ENCODE results near the gene CACNA1C.

Gene CACNA1C

DNA sequence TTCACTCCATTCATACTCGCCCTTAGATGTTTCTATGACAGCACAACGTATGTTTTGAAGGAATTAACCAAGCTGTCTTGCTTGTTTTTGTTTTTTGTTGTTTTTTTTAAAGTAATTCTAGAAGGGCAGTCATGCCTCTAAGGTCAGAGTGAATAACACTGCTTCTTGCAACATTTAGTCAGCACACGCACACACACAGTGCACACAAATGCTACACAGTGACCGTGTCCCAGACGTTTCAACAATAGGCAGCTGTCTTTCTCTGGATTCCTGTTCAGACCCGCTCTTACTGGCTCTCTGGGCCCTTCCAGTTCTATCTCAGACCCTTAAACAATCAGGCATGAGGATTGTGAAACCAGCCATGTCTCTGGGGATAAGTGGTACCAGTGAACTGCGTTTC is 391.0 kb downstream of the CACNA1C start:
- DNase-seq (ENCODE audit: low read depth in 2 of 2, low spot score in 1 of 2), result no peak

DNA sequence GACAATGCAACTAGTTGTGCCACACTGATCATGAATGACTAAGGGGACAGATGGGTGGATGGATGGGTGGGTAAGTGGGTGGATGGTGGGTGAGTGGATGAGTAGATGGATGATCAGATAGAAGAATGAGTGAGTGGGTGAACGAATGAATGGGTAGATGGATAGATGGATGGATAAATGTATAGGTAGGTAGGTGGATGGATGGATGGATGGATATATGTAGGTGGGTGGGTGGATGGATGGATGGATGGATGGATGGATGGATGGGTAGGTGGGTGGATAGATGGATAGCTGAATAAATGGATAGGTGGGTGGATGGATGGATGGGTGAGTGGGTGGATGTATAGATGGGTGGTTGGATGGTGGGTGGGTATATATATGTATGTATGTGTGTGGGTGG is 393.2 kb downstream of the CACNA1C start:
- no peak for DNase-seq (ENCODE audit: low read depth in 2 of 2, low spot score in 1 of 2)

DNA sequence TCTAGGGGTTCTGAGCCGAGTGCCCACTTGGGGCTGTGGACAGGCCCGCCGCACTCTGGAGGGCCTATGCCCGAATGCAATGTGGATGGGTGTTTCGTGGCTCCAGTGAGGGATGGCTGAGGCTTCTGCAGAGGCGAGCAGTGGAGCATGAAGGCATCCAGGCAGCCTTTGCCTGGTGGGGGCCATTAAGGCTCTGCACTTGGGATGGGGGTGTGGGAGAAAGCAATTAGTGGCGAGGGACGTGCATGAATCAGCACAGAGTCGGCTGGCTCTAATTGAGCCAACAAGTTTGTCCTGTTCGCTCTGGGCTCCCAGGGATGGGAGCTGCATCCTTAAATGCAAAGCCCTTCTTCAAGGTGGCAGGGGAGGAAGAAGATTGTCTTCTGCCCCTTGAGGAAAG is 395.1 kb downstream of the CACNA1C start:
- DNase-seq (ENCODE audit: low read depth in 2 of 2, low spot score in 1 of 2), result no peak

DNA sequence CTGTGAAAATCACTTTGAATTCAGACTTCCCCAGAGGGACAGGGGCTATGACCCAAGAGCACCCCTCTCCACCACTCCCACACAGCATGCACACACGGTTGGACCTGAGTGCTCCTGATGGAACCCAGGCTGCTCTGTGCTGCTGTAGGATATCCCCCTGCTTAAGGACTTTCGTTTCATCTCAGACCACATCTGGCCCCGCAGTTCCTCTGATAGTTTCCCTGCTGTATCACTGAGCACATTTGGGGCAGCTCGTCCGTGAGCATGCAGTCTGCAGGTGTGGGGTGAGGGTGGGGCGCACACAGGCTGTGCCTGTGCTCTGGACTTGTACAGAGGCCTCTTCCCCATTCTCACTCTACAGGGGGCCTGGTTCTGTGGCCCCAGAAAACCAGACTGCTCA is 396.8 kb downstream of the CACNA1C start:
- DNase-seq (ENCODE audit: low read depth in 2 of 2, low spot score in 1 of 2), result no peak

DNA sequence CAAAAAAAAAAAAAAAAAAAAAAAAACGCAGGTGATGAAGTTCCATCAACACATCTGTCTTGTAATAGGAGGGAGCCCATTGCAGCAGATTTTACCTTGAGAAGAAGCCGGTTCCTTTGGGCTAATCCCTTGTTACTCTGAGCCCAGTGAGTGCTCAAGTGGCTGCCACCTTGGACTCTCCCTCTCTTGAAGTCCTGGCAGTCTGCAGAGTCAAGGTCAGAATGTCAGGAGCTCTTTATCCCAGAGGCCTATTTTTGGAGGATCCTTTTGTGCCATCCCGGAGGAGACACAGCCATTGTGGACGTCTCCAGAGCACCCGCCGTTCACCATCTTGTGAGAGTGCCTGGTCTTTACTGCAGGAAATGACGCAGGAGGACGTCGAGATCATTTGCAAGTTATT is 397.8 kb downstream of the CACNA1C start:
- DNase-seq (ENCODE audit: low read depth in 2 of 2, low spot score in 1 of 2), result no peak

DNA sequence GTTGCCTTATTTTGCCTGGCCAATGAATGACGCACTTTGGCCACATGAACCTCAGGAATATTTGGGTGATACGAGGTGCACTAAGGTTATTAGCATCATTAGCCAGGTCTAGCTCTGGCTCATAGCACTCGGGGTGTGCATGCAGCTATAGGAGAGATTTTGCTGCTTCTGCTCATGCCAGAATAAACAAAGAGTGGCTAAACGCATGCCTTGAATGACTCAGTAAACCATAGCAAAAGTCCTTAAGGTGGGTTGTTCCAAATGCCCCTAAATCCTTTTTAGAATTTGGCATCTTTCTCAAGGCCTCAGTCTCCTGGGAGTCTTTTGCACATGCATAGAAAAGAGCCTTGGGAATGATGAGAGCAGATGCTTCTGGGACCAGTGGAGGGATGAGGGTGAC is 398.2 kb downstream of the CACNA1C start:
- no peak for DNase-seq (ENCODE audit: low read depth in 2 of 2, low spot score in 1 of 2)

DNA sequence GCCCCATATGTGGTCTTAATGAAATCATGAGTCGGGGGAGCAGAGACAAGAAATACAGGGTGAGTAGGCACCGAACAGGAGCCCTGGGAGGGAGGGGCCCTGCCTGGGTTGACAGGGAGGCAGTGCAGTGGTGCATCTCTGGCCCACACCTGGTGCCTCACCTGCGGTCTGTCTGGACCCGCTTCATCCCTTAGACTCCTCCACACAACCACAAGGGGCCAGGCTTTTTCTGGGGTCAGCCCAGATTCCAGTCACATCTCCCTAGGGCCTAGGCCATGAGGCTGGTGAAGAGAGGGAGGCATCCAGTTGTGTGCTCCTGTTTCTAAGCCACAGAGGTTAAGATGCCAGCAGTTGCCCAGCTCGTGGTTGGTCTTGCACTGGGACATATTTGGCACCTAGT is 398.7 kb downstream of the CACNA1C start:
- no peak for DNase-seq (ENCODE audit: low read depth in 2 of 2, low spot score in 1 of 2)

DNA sequence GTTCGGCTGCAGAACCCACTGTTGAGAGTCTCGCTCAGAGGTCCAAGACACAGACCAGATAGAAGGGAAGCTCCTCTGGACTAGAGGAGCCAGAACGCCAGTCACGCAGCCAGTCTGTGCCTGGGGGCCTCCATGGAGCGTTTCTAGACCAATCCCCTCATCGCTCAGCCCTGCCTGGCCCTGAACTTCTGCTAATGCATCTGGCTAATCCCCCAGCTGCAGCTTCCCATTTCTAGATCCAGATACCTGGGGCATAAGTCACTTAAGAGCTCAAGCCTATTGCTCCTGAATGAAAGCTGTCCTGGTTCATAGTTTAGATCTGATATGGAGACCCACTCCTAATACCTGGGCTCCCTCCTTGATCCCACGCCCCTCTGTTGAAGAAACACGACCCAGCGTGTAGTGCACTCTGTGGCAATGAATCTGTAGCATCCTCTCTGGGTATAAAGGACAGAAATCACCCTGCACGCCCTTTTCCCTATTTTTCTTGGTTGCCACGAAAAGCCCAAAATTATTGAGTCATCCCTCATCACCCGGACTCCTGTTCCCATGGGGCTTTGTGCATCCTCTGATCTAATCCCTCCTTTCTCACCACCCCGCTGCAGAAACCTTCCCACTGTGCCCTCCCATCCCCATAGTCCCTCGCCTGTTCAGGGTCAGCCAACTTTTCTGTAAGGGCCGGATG is 400.4 kb downstream of the CACNA1C start:
- DNase-seq (ENCODE audit: low read depth in 2 of 2, low spot score in 1 of 2), result no peak

DNA sequence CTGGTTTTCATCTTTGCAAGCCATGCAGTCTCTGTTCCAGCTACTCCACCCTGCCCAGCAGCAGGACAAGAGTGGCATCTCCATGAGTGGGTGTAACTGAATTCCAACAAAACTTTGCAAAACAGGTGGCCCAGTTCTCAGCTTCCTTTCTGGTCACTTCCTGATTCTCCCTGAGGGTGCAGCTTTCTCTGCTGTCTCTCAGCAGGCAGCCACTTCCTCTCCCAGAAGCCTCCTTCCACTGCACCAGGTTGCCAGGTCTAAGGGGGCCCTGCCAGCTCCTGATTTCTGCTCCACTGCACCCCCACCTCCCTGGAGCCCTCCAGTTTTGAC is 400.9 kb downstream of the CACNA1C start:
- no peak for DNase-seq (ENCODE audit: low read depth in 2 of 2, low spot score in 1 of 2)

DNA sequence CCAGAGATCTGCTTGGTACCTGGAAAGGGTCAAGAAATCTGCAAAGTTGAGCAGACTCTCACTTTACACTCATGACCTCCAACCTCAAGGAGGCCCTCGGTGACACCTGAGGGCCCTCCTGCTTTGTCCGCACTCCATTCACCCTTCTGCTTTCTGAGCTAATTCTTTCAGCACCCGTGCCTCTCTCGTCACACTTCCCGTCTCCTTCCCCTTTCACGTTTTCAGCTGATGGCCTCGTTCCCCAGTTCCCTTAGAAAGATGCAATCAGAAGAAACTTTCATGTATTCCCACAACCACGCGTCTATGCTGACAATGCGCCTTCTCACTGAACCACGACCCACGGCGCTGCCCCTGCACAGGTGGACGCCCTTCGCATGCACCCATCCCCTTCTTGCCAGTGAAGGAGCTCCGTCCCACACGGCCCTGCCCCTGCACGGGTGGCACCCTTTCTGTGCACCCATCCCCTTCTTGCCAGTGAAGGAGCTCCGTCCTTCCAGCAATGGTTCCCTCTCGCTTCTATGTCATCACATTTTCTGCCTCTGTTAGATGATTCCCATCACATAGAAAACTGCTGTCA is 401.9 kb downstream of the CACNA1C start:
- DNase-seq (ENCODE audit: low read depth in 2 of 2, low spot score in 1 of 2), result no peak

DNA sequence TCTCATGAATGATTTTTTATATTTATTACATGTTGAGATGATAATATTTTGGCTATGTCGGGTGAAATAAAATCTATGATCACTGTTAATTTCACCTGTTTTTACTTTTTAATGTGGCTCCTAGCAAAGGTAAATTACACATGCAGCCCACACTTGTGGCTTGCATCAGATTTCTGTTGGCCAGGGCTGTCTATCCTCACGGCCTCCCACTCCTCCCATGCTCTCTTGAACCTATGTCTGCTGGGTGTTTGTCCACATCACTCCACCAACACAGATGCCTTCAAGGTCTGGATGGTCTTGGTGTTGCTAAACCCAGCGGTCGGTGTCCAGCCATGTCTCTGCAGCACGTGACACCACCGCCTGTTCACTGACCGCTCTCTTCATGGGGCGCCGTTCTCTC is 402.6 kb downstream of the CACNA1C start:
- DNase-seq (ENCODE audit: low read depth in 2 of 2, low spot score in 1 of 2), result no peak

DNA sequence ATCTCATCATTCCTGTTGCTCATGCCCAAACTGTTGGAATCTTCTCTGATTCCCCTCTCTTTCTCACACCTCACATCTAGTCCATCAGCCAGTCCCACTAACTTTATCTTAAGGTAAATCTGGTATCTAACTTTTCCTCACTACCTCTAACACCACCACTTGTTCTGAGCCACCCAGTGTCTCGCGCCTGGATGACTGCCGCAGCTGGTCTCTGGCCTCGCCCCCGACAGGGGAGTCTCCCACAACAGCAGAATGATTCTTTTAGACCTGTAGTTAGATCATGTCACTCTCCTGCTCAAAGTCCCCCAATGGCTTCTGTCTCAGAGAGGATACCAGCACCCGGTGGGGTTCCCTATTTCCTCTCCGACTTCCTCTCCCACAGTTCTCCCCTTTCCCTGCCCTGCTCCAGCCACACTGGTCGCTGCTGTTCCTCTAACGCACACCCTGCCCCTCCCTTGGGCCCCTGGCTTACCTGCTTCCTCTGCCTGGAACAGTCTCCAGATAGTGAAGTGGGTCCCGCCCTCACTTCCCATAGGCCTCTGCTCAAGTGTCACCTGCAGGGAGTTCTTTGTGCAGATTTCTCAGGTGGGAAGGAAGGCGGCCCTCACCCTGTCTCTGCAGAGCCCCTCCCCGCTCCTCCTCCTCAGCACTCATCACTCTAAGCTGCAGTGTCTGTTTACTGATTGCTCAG is 403.5 kb downstream of the CACNA1C start:
- no peak for DNase-seq (ENCODE audit: low read depth in 2 of 2, low spot score in 1 of 2)

DNA sequence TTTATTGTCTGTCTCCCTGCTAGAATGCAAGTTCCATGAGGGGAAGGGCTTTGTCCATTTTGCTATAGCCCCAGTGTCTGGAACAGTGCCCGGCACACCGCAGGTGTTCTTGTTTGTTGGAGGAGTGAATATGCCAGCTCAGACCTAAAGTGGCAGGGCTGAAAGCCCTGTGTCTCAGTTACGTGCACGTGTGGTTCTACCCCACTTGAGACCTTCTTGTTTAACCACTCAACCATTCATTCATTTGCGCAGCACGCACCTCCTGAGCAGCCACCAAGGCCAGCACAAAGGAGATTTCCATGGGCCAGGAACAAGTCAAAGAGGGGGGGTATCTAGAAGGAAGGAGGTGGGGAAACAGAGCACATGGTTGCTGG is 404.0 kb downstream of the CACNA1C start:
- DNase-seq (ENCODE audit: low read depth in 2 of 2, low spot score in 1 of 2), result no peak

DNA sequence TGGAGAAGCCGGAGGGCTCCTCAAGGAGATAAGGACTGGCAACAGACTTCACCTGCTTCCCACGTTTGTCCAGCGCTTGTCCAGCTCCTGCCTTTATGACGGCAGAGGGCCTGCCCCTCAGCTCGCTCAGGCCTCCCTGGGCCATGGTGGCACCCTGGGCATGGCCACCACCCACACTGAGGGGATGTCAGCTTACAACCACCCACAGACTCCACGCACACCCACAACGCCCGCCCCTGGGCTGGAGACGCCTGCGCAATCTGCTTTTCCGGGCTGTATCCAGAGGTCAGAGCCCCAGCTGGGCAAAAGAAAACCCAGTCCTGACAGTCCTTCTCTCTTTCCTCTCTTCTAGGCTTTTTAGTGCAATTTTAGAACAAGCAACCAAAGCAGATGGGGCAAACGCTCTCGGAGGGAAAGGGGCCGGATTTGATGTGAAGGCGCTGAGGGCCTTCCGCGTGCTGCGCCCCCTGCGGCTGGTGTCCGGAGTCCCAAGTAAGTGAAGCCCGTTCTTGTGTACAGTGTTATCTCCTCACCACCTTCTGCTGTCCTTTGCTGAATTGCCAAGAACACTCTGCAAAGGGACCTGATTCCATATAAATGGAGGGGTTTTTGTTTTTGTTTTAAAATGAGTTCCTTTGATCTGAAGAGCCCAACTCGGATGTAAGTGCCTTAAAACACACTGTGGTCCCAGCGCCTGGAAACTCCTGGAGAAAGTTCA is 404.6 kb downstream of the CACNA1C start:
- DNase-seq (ENCODE audit: low read depth in 2 of 2, low spot score in 1 of 2), result no peak

DNA sequence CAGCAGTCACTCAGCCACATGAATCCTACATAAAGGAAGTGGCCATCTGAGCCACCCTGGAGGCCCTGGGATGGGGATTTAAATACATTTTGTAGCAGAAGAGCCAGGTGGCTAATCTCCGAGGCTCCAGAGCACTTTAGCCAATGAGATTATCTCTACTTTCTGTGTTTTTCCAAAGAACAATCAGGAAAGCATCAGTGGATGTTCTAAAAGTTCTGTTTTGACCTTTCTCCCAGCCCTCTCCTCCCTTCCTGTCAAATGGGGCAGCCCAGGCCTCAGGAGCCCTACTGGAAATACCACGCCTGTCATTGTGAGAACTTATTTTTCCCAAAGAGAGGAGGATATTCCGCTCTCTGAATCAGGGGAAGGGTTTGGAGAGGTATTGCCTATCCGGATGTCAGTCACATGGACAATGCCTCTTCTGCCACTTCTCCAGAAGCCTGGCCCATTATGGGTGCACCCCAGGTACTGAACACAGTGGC is 405.2 kb downstream of the CACNA1C start:
- DNase-seq (ENCODE audit: low read depth in 2 of 2, low spot score in 1 of 2), result no peak

DNA sequence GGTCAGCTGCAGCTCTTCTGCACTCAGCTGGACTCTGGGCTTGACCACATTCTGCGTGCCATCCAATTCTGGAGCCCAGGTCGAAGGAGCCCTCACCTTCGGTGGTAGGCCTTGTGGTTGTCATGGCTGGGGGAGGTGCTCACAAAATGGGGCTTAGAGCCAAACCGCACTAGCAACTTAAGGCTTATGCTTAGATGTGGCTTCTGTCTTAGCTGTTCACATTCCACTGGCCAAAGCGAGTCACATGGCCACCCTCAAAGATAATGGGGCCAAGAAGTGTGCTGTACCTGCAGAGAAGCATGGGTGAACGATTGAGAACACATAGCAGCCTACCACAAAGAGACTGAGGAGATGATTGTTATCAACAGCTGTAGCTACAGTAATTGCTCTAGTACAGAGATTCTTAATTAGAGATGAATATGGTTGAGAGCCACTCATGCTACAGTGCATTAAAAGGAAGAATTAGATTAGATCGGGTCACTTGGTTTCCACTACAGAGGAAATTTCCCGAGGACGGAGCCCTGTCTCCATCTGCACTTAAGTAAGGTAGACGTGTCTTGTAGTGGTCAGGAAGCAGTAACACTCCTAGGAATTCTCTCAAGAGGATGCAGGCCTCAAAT is 407.4 kb downstream of the CACNA1C start:
- no peak for DNase-seq (ENCODE audit: low read depth in 2 of 2, low spot score in 1 of 2)

DNA sequence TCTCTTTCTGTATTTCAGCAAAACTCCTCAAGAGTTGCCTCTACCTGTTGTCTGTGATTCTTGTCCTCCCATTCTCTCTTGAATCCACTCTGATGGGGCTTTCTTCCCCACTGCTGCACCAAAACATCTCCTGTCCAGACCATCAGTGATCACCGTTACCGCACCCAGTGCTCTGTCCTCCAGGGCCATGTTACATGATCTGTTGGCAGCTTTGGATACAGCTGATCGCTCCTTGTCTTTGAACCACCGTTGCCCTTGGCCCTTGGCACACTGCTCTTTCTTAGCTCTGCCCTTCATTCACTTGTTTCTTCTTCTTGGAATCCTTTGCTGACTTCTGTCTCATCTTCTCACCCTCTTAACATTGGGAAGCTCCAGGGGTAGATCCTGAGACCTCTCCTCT is 408.3 kb downstream of the CACNA1C start:
- DNase-seq (ENCODE audit: low read depth in 2 of 2, low spot score in 1 of 2), result no peak

DNA sequence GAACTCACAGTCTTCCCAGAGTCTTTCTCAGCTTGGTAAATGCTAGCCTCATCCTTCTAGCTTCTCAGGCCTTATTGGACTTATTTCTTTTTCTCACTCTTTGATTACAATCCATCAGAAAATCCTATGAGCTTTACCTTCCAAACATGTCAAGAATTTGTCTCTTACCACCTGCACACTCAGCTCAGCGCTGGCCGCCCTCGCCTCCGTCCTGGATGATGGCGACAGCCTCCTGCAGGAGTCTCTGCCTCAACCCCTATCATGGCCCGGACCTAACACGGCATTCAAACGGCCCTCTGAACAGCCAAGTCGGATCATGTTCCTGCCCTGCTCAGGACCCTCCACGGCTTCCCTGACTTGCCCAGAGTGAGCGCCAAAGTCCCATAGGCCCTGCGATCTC is 408.9 kb downstream of the CACNA1C start:
- no peak for DNase-seq (ENCODE audit: low read depth in 2 of 2, low spot score in 1 of 2)

DNA sequence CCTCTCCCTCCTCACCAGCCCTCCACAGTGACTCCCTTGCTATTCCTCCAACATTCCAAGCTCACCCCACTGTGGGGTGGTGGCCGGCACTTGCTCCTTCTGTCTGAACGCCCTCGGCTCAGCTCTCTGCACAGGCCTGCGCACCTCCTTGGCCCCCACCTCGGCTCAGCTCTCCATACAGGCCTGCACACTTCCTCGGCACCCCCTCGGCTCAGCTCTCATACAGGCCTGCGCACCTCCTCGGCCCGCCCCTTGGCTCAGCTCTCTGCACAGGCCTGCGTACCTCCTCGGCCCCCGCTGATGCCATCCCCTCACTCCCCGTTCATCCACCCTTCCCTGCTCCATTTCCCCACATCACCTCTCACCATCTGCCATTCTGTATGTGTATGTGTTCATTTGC is 409.3 kb downstream of the CACNA1C start:
- DNase-seq (ENCODE audit: low read depth in 2 of 2, low spot score in 1 of 2), result no peak

DNA sequence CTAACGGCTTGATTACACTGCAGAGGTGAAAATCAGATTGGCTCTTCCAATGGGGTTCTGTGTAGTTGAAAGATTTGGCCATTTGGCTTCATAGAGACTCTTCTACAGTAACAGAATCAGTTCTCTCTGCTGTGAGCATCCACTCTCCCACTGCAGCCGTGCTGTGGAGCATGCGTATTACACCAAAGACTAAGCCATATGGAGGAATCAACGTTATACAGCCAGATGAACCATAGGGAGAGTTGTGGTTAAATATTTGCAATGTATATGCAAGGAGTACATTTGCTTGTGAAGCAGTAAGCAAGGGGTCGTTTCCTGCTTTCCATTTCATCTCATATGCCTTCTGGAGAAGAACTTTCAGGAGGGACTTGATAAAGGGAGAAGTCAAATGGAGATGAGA is 410.9 kb downstream of the CACNA1C start:
- DNase-seq (ENCODE audit: low read depth in 2 of 2, low spot score in 1 of 2), result no peak

DNA sequence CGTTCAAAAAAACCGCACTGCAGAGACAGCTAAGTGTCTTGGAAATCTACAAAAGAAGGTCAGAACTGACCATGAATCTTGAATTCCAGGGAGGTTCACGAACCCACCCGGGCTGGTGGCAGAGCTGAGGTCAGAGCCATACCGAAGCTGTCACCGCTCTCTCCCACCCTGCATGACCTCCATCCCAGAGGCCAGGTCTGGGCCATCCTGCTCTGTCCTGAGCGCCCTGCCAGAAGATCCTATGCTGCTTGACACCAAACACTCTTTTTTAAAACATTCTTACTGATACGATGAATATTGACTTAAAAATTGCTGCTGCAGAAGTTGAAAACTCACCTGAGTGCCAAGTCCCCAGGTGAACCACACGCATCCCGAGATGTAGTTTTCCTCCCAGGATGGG is 412.9 kb downstream of the CACNA1C start:
- no peak for DNase-seq (ENCODE audit: low read depth in 2 of 2, low spot score in 1 of 2)

DNA sequence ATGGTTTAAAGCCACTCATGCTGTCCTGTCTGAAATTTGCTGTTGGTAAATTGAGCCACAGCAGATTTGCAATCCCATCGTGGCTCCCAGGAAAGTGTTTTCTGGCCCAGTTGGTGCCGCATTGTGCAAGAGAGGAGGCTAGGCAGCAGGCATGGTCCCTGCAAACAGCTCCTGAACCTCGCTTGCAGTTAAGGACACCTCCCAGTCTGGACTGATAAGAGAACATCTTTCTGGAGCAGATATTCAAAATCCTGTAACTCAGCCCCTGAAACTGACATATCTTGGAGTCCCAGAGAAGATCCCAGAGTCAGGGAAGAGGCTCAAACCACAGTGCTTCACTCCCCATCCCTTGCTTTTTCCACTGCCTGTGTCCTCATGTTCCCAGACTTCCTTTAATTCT is 413.4 kb downstream of the CACNA1C start:
- DNase-seq (ENCODE audit: low read depth in 2 of 2, low spot score in 1 of 2), result no peak
